Left lung (tissue), 10 donors: ENCODE measurements around the gene PHLDB2. TPM values are rescaled to one million over a fixed set of nuclear protein-coding genes. Genes with fewer than 3 reads are reported as not detected.

Source experiments
- ATAC-seq: fragments of 200-7000 bp; cut with Tn5 transposase; one replicate; pipeline ENCODE4 v1.9.1; 2020; ENCODE audit warnings: moderate library complexity
- DNase-seq, 4 donors: peaks; one replicate each; pipeline ENCODE4 v3.0.0-alpha.2; 2013 to 2020
- H3K27ac ChIP-seq, 2 donors: fragments of 200-600 bp; sonication (generic) in 1 of 2; one replicate each; pipeline versions ENCODE4 v1.5.0 to v1.8.0; 2020 to 2021
- H3K27me3 ChIP-seq, 2 donors: fragments of 200-600 bp; sonication (generic) in 1 of 2; one replicate each; pipeline versions ENCODE4 v1.5.0 to v1.8.0; 2020 to 2021
- H3K36me3 ChIP-seq, 2 donors: fragments of 200-600 bp; sonication (generic) in 1 of 2; one replicate each; pipeline versions ENCODE4 v1.5.0 to v1.8.0; 2020 to 2021
- H3K4me1 ChIP-seq, 2 donors: fragments of 200-600 bp; one replicate each; pipeline ENCODE4 v1.8.0; 2021
- H3K4me3 ChIP-seq, 2 donors: fragments of 200-600 bp; sonication (generic) in 1 of 2; one replicate each; pipeline versions ENCODE4 v1.5.0 to v1.8.0; 2020 to 2021; ENCODE audit warnings: mild to moderate bottlenecking in 1 of 2
- H3K9me3 ChIP-seq, 2 donors: fragments of 200-600 bp; sonication (generic) in 1 of 2; one replicate each; pipeline versions ENCODE4 v1.5.0 to v1.8.0; 2020 to 2021
- intact Hi-C, 2 donors: fragments of 100-400 bp; cut with DNase I; formaldehyde crosslinking; loops; one replicate each; pipeline versions ENCODE4 v1.11.2 to v1.14.2; 2022
- polyA plus RNA-seq, 6 donors: library from polyadenylated mRNA; unstranded; fragments of 120-200 nt; gene quantifications; one replicate each; pipeline ENCODE4 v1.2.1, GENCODE V29; 2013; ENCODE audit not compliant: insufficient read length in 6 of 6
- total RNA-seq, 2 donors: library from RNA; stranded (reverse); fragmentation: NEBNext Ultra II Directional; extraction: Animal tissue kit (Norgen Biotek cat#: 25700); gene quantifications; one replicate each; pipeline ENCODE4 v1.2.1, GENCODE V29; 2021
- TF ChIP-seq, protein P1 (sequence below), 2 donors: fragments of 200-600 bp; sonication (generic) in 1 of 2; IDR thresholded peaks; one replicate each; pipeline versions ENCODE4 v1.5.0 to v1.8.0; 2021; ENCODE audit warnings: antibody characterized with exemption in 2 of 2
- donor health status: DM: no; HTN: yes; CAD: no.
- donor health status: DM: no; HTN: no; CAD: no.

PHLDB2 gene
- total and polyA plus RNA-seq, 8 donors, result 38.0 to 71.0 (median 51.7) TPM

DNA sequence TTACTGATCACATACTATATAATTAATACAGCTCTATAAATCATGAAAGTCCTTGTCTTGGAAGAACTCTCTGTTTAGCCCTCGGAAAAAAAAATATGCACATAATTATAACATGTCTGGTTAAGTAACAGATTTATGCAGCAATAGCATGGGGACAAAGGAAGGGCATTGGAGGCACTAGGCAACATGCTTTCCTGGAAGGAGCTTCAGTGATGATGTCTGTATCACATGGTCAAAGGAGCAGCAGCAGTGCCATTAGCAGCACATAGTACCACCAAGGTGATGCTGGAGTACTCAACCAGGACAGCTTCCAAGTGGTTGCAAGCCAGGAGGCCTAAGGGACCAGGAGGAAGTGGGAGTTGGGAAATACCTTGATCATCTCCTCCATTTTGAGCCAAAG, 36.3 kb upstream of the PHLDB2 start:
- no peak for ATAC-seq
- intact Hi-C loops, result no loop called here

DNA sequence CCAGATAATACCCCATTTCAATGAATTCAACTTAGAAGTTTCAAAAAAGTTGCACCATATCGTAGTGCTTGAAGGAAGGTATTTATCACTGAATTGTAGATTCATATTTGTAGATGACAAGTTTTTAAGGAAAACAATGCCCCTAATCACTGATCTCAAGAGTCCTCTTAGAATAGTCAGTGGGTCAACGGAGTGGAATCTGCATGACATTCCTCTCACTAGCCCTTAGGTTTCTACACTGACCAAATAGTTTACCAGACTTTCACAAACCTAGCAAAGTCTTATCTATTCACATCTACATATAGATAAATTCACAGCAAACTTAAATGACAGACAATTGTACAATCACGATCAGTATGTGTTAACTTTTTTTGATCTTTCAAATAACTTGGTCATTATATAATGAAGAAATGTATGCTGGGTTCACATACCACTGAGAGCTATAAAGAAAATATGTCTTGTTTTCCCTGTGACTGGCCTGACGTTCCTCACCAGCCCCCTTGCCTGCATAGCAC, 35.7 kb upstream of the PHLDB2 start:
- Histone ChIP-seq H3K4me1 (no peaks in the 10 kb centered on the region), H3K27ac (no peak overlapping the region), H3K27me3 (no peaks in the 10 kb centered on the region), H3K36me3 (no peaks in the 10 kb centered on the region), H3K9me3 (peaks cover 0 to 21% of the 10 kb centered on the region in 2 donors), H3K4me3 (no peak overlapping the region)
- TF ChIP-seq, protein P1, sequence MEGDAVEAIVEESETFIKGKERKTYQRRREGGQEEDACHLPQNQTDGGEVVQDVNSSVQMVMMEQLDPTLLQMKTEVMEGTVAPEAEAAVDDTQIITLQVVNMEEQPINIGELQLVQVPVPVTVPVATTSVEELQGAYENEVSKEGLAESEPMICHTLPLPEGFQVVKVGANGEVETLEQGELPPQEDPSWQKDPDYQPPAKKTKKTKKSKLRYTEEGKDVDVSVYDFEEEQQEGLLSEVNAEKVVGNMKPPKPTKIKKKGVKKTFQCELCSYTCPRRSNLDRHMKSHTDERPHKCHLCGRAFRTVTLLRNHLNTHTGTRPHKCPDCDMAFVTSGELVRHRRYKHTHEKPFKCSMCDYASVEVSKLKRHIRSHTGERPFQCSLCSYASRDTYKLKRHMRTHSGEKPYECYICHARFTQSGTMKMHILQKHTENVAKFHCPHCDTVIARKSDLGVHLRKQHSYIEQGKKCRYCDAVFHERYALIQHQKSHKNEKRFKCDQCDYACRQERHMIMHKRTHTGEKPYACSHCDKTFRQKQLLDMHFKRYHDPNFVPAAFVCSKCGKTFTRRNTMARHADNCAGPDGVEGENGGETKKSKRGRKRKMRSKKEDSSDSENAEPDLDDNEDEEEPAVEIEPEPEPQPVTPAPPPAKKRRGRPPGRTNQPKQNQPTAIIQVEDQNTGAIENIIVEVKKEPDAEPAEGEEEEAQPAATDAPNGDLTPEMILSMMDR (IDR thresholded peaks at IDR 0.05), result no peak
- no peak for ATAC-seq
- no peak for DNase-seq
- intact Hi-C loops, result no loop called here

More for the DNA sequence above, 36.3 kb upstream of the PHLDB2 start:
- H3K36me3 ChIP-seq, result no peaks in the 10 kb centered on the region
- H3K4me3 ChIP-seq, result no peak overlapping the region
- DNase-seq, result no peak
- peaks cover 0 to 22% of the 10 kb centered on the region in 2 donors for H3K9me3 ChIP-seq
- H3K27me3 ChIP-seq, result no peaks in the 10 kb centered on the region
- no peaks in the 10 kb centered on the region for H3K4me1 ChIP-seq
- H3K27ac ChIP-seq, result no peak overlapping the region
- TF ChIP-seq, protein P1 (IDR thresholded peaks at IDR 0.05), result no peak

DNA sequence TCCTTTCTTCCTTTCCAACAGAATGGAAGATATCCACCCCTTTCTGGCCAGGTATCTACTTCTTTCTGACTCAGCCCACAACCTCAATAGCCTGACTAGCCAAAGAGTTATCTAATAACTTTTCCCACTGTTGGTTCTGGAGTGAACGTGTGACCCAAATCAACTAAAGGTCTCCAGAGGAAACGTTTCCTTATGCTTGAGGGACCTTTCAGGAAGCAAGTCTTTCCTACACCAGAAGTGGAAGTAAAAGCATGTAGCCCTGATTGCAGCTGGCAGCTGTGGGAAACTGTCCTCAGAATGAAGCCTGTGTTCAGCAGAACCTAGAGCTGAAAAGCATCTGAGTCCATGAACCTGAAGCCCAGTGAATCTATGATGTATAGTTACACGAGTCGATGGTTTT, 34.7 kb upstream of the PHLDB2 start:
- no peak for DNase-seq

DNA sequence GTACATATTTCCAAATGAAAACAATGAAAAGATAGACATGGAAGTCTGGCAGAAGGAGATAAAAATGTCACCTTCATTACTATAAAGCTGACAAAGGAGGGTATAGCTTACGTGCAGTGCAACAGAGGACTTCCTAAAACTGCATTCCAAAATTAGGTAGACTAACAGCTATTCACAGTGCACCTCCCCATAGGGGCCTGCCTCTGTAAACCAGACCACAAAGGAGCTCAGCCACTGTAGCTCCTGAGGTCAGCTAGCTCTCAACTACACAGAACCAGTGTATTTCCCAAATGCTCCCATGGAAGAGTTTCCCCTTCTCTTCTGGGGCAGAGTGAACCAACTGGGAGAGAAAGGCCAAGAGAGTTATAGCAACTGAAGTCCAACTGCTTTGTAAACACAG, 31.2 kb upstream of the PHLDB2 start:
- Histone ChIP-seq H3K4me1 (no peaks in the 10 kb centered on the region), H3K9me3 (no peaks in the 10 kb centered on the region), H3K27ac (no peak overlapping the region), H3K4me3 (no peak overlapping the region), H3K36me3 (no peaks in the 10 kb centered on the region), H3K27me3 (no peaks in the 10 kb centered on the region)
- ATAC-seq (no peak), DNase-seq (no peak)
- intact Hi-C loops, result no loop called here
- TF ChIP-seq, protein P1 (IDR thresholded peaks at IDR 0.05), result no peak

More for the DNA sequence above, 34.7 kb upstream of the PHLDB2 start:
- no peak overlapping the region for H3K4me3 ChIP-seq
- H3K4me1 ChIP-seq, result no peaks in the 10 kb centered on the region
- no peaks in the 10 kb centered on the region for H3K27me3 ChIP-seq
- H3K27ac ChIP-seq, result no peak overlapping the region
- TF ChIP-seq, protein P1 (IDR thresholded peaks at IDR 0.05), result no peak
- intact Hi-C loops, result no loop called here
- H3K36me3 ChIP-seq, result no peaks in the 10 kb centered on the region
- H3K9me3 ChIP-seq, result peaks cover 0 to 16% of the 10 kb centered on the region in 2 donors
- no peak for ATAC-seq

DNA sequence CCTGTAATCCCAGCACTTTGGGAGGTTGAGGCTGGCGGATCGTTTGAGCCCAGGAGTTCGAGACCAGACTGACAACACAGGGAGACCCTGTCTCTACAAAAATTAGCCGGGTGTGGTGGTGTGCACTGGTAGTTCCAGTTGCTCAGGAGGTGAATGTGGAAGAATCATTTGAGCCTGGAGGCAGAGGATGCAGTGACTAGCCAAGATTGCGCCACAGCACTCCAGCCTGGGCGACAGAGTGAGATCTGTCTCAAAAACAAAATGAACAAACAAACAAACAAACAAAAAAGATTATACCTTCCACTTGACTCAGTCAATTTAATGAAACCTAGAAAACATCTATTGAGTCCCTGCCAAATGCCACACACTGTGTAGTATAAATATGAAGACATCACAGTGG, 30.5 kb upstream of the PHLDB2 start:
- TF ChIP-seq, protein P1 (IDR thresholded peaks at IDR 0.05), result no peak
- no peaks in the 10 kb centered on the region for H3K27me3 ChIP-seq
- no peak overlapping the region for H3K4me3 ChIP-seq
- no peaks in the 10 kb centered on the region for H3K4me1 ChIP-seq
- intact Hi-C loops, result no loop called here
- no peaks in the 10 kb centered on the region for H3K9me3 ChIP-seq
- H3K27ac ChIP-seq, result no peak overlapping the region
- H3K36me3 ChIP-seq, result no peaks in the 10 kb centered on the region
- no peak for ATAC-seq
- no peak for DNase-seq
